ENCODE data around the gene PSTPIP2.

PSTPIP2 gene, protein sequence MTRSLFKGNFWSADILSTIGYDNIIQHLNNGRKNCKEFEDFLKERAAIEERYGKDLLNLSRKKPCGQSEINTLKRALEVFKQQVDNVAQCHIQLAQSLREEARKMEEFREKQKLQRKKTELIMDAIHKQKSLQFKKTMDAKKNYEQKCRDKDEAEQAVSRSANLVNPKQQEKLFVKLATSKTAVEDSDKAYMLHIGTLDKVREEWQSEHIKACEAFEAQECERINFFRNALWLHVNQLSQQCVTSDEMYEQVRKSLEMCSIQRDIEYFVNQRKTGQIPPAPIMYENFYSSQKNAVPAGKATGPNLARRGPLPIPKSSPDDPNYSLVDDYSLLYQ

DNA sequence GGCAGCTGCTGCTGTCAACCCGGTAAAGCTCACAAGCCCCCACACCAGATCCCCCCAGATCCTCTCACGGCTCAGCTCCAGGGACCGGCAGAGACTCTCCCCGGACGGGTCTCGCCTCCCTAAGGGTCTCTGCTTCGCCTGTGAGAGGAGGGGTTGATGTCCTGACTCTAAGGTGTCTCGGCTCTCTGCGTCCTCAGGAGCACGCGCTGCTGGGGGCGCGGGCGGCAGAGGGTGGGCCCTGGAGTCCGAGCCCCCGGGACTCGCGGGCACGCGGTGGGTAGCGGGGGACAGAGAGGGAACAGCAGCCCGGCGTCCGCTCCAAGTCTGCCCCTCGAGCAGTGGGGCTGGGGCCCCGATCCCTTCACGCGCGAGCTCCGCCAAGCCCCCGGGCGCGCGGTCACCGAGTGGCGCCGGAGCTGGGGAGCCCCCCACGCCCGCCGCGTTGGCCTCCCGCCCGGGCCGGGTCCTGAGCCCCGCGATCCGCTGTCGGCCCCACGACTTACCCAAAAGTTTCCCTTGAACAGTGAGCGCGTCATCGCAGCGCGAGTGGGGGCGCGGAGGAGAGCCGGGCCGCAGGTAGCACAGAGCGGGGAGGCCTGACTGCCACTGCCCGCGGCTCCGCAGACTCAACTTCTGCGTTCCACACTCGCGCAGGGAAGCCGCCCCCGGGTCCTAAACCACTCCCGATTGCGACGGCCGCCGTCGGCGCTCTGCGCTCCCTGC is at the start of gene PSTPIP2:
TSS of gene PSTPIP2 (minus strand) at position 608 of the 723 bp plus-strand sequence. CDS start at position 536, 72 bp downstream.
- TF ChIP-seq, protein P1, sequence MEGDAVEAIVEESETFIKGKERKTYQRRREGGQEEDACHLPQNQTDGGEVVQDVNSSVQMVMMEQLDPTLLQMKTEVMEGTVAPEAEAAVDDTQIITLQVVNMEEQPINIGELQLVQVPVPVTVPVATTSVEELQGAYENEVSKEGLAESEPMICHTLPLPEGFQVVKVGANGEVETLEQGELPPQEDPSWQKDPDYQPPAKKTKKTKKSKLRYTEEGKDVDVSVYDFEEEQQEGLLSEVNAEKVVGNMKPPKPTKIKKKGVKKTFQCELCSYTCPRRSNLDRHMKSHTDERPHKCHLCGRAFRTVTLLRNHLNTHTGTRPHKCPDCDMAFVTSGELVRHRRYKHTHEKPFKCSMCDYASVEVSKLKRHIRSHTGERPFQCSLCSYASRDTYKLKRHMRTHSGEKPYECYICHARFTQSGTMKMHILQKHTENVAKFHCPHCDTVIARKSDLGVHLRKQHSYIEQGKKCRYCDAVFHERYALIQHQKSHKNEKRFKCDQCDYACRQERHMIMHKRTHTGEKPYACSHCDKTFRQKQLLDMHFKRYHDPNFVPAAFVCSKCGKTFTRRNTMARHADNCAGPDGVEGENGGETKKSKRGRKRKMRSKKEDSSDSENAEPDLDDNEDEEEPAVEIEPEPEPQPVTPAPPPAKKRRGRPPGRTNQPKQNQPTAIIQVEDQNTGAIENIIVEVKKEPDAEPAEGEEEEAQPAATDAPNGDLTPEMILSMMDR (IDR thresholded peaks at IDR 0.05; ENCODE audit: insufficient read depth, low read depth, low read length, missing control alignments), result no peak
- peak within 1 kb of the TSS; percentile 42 for H3K4me3 ChIP-seq (ENCODE audit: low read depth, low read length)

GRCh38 chr18:46113751-46114150 is 41.7 kb upstream of the PSTPIP2 start:
- TF ChIP-seq, protein P1 (IDR thresholded peaks at IDR 0.05; ENCODE audit: insufficient read depth, low read depth, low read length, missing control alignments), result no peak
- H3K4me3 ChIP-seq (ENCODE audit: low read depth, low read length), result no peak overlapping the region
- no peak for DNase-seq (ENCODE audit: low read depth)

More for the DNA sequence above, at the start of gene PSTPIP2:
- DNase-seq (ENCODE audit: low read depth), result peak; percentile 54

- TF ChIP-seq, protein P1 (IDR thresholded peaks at IDR 0.05; ENCODE audit: insufficient read depth, low read depth, low read length, missing control alignments), result no peak
- H3K4me3 ChIP-seq (ENCODE audit: low read depth, low read length), result no peak overlapping the region
- no peak for DNase-seq (ENCODE audit: low read depth)
Measured at GRCh38 chr18:46110406-46110805, 38.3 kb upstream of the PSTPIP2 start.

DNA sequence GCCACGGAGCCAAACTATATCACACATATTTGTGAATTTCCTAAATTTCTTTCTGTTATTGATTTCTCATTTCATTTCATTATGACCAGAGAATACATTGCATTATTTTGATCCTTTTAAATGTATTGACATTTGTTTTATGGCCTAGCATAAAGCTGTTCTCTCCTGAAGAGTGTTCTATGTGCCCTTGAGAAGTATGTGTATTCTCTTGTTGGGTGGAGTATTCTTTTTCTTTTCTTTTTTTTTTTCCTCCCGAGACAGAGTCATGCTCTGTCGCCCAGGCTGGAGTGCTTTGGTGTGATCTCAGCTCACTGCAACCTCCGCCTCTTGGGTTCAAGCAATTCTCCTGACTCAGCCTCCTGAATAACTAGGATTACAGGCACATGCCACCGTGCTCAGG is 37.3 kb upstream of the PSTPIP2 start:
- H3K4me3 ChIP-seq (ENCODE audit: low read depth, low read length), result no peak overlapping the region
- TF ChIP-seq, protein P1 (IDR thresholded peaks at IDR 0.05; ENCODE audit: insufficient read depth, low read depth, low read length, missing control alignments), result no peak
- no peak for DNase-seq (ENCODE audit: low read depth)

- peak; percentile 84 for DNase-seq (ENCODE audit: low read depth)
- peak within 1 kb of the TSS; percentile 83 for H3K4me3 ChIP-seq (ENCODE audit: low read depth, low read length)
- TF ChIP-seq, protein P1 (IDR thresholded peaks at IDR 0.05; ENCODE audit: insufficient read depth, low read depth, low read length, missing control alignments), result no peak
Measured at GRCh38 chr18:46104128-46104911, 32.3 kb upstream of the PSTPIP2 start, which contains the start of gene HAUS1. TSS of gene HAUS1 (plus strand) at chr18:46104385. CDS start at chr18:46104412, 27 bp downstream.

GRCh38 chr18:46099463-46099862 is 27.4 kb upstream of the PSTPIP2 start:
- no peak for DNase-seq (ENCODE audit: low read depth)

More at GRCh38 chr18:46099463-46099862, 27.4 kb upstream of the PSTPIP2 start:
- no peak overlapping the region for H3K4me3 ChIP-seq (ENCODE audit: low read depth, low read length)
- TF ChIP-seq, protein P1 (IDR thresholded peaks at IDR 0.05; ENCODE audit: insufficient read depth, low read depth, low read length, missing control alignments), result no peak

Measured in GM12865 (cell line).